HG03039 (cell line): ENCODE data around the gene MCMBP.
A peak's percentile ranks its signal among the peaks of the same experiment; 100 is the strongest.
"Not testable (repeated sequence)": the region's sequence is repeated elsewhere in the genome, so short reads cannot be mapped to it uniquely, and the experiment has no call there.

Source experiments
- ATAC-seq: cut with Tn5 transposase; IDR thresholded peaks from one replicate; pipeline ENCODE4 v1.9.1; 2021; ENCODE audit warnings: mild to moderate bottlenecking, moderate library complexity; ENCODE audit not compliant: unreplicated experiment

MCMBP gene, protein sequence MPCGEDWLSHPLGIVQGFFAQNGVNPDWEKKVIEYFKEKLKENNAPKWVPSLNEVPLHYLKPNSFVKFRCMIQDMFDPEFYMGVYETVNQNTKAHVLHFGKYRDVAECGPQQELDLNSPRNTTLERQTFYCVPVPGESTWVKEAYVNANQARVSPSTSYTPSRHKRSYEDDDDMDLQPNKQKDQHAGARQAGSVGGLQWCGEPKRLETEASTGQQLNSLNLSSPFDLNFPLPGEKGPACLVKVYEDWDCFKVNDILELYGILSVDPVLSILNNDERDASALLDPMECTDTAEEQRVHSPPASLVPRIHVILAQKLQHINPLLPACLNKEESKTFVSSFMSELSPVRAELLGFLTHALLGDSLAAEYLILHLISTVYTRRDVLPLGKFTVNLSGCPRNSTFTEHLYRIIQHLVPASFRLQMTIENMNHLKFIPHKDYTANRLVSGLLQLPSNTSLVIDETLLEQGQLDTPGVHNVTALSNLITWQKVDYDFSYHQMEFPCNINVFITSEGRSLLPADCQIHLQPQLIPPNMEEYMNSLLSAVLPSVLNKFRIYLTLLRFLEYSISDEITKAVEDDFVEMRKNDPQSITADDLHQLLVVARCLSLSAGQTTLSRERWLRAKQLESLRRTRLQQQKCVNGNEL

DNA sequence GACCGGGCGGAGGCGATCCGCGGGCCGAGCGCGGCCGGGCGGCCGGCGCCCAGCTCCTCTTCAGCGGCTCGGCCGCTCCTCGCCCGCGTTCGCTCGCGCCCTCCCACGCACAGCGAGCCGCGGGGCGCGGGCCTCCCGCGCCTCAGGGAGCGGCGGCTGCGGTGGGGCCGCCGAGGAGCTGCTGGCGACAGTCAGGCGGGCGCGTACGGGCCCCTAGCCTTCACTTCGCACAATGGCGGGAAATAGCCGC is at the start of gene MCMBP:
Gene MCMBP (minus strand): TSS at position 234 of the 250 bp plus-strand sequence. CDS start 259 bp downstream, outside the sequence.
- ATAC-seq = no peak

DNA sequence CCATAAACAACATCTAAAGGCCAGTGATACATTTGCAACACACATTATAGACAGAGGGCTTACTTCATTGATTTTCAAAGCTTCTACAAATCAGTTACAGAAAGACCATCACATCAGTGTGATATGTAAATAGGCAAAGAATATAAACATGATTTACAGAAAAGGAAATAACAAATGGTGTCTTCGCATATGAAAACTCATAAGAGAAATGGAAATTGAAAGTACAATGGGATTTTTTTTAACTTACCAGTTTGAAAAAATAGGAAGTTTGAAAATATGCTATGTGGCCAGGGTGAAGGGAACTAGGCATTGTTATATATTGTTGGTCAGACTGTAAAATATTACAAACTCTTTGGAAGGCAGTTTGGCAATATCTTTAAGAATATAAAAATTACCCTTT is 47.2 kb upstream of the MCMBP start:
- no peak for ATAC-seq

DNA sequence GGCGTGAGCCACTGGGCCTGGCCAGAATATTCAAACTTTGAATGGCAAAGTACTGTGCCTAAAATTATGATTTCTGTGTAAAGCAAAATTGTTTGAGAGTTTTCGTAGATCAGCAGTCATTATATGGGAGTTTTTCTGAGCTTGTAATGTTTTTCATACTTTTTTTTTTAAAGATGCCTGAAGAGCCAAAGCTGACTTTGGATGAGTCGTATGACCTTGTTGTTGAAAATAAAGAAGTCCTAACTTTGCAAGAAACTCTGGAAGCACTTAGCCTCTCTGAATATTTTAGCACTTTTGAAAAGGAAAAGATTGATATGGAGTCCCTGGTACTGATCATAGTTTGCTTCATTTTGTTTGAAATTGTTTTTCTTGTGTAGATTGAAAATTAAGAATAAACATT is 46.6 kb upstream of the MCMBP start:
- ATAC-seq = no peak

DNA sequence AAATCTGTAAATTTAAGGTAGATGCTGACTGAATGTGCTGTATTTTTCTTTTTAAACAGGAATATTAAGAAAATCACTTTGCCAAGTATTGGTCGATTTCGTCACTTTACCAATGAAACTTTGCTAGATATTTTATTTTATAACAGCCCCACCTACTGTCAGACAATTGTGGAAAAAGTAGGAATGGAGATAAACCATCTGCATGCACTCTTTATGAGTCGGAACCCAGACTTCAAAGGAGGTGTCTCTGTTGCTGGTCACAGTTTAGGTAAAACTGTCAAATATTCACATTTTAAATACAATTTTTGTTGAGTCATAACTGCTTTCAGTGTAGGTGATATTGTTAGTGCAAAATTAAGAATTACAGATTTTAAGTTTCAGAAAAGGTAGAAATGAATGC is 45.1 kb upstream of the MCMBP start:
- no peak for ATAC-seq

GRCh38 chr10:119910689-119911088 is 38.0 kb upstream of the MCMBP start:
- no peak for ATAC-seq

DNA sequence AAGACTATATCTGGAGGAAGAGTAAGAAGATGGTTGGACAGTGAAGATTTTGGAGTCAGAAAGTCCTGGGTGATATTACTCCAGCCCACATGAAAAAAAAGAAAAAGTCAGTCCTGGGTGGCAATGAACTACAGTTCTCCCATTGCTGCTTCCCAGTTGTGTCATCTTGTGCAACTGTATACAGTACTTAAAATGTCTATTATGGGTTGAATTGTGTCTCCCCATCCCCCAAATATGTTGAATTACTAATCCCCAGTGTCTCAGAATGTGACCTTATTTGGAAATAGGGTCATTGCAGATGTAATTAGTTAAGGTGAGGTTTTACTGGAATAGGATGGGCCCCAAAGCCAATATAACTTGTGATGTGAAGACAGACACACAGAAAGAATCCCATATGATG is 35.5 kb upstream of the MCMBP start:
- no peak for ATAC-seq

GRCh38 chr10:119907695-119908094 is 35.1 kb upstream of the MCMBP start:
- not testable (repeated sequence) for ATAC-seq

DNA sequence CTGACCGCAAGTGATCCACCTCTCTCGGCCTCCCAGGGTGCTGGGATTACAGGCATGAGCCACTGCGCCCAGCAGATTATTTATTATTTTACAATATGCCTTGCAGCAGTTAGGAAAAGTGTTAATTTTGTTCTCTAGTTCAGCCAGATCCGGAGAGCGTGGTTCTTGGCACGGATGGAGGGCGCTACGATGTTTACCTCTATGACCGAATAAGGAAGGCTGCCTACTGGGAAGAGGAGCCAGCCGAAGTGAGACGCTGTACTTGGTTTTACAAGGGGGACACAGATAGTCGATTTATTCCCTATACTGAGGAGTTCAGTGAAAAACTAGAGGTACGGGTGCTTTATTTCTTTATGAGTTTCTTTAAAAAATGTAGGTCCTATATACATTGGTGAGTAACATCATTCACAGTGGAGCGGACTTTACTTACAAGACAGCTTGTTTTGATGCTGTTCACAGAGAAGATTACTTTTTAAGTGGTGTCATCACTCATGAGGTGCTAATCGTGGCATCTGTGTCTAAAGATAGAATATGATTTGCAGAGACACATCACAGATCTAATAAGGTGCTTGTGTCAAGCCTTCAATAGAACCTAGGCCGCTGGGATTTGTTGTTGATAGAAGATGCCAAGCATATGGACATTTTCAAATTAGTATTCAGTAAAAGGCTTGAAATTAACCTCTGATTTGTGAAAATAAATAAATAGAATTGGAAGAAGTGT is 31.5 kb upstream of the MCMBP start:
- no peak for ATAC-seq

DNA sequence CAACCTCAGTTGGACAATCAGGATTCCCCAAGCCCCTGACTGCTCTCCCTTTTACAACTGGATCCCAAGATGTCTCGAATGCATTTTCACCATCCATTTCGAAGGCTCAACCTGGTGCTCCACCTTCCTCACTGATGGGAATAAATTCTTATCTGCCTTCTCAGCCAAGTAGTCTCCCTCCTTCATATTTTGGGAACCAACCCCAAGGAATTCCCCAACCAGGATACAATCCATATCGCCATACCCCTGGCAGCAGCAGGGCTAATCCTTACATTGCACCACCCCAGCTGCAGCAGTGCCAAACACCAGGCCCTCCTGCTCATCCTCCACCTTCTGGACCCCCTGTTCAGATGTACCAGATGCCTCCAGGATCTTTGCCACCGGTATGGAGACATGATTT is 25.9 kb upstream of the MCMBP start:
- ATAC-seq = no peak

DNA sequence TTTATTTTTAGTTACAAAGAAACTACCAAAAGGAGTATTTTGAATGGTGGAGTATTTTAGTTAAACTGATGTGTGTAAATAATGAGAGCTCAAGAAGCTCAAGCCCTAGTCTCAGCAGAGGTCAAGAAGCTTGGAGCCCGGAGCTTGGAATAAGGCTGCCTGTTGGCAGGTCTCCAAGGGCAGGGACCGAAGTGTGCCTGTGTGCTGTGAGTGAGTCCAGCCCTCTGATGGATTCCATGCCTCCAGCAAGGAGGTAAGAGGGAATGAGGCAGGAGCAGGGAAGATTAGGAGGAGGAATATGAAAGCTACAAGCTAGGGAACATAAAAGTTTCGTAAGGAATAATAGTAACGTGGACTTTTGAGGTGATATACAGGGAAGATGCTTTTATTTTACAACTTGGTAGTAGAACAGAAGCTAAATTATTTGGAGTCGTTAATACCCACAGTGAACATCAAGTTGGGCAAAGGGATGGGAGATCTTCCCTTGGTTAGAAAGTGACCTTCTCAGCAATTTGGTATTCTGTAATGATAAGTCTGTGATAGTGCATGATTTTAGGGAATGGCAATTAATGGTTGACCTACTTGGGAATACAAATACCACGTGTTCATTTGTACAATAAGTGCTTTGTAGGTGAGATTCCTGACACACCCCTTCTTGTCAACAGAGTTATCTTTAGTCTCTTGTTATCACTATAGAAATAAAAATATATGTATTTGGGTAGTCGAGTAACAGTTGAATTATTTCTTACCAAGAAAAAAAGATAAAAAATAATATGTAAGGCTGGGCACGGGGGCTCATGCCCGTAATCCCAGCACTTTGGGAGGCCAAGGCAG is 24.5 kb upstream of the MCMBP start:
- ATAC-seq = no peak

DNA sequence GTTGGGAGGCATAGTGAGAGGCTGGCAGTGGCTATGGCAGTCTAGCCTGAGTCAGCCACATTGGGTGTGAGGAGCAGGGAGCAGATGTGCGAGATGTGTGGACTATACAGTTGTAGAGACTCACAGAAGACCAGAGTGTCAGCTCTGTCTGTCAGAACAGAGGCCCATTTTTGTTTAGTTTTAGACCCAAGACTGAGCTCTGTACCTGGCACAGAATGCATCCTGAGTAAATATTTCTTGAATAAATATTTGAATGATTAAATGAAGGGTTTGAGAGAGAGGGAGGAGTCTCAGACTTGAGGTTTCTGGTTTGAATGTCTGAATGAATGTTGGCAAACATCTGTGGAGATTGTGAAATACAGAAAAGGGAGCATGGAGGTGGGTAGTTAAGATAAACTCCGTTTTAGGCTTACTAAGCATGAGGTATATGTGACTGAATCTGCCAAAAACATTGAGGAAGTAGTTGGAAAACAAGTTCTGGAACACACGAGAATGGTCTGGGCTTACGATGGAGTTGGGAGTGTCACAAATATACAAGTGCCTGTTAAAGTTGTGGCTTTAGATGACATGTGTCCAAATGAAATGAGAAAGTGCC is 23.5 kb upstream of the MCMBP start:
- ATAC-seq = no peak

DNA sequence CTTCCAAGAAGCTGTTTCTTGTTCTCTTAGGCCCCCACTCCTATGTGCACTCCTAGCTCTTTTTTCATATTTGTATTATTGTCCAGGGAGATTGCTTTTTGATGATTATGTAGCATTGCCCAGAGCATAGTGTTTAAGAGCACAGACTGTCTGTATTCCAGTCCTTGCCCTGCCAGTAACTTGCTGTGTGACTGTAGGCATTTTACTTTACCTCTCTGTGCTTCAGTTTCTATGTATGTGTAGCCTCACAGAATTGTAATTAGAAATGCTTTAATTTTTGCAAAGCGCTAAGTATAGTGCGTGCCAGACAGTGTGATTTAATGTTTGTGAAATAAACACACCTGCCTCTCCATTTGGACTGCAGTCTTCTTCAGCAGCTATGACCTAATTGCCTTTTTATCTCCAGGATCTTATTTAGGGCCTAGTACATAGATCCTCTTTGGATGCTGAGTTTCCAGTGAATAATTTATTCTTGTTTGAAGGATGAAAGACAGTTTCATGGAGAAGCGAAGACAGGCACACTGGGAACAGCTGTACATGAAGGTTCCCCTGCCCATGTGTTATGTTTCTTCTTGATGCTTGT is 21.3 kb upstream of the MCMBP start:
- no peak for ATAC-seq

DNA sequence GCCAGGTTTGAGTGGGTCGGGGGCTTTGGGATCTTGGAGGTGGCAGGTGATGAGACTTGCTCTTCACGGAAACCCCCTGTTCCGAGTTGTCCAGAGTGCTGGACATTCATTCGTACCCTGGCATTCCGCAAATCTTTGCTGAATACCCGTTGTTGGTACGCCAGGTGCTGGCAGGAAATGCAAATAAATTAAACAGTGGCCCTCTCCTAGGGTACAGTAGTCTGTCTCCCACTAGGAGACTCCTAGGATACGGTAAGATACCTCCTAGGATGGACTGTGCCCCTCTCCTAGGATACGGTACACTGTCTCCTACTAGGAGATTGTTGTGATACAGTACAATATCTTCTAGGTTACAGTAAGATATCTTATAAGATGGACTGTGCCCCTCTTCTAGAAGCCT is 20.4 kb upstream of the MCMBP start:
- no peak for ATAC-seq

DNA sequence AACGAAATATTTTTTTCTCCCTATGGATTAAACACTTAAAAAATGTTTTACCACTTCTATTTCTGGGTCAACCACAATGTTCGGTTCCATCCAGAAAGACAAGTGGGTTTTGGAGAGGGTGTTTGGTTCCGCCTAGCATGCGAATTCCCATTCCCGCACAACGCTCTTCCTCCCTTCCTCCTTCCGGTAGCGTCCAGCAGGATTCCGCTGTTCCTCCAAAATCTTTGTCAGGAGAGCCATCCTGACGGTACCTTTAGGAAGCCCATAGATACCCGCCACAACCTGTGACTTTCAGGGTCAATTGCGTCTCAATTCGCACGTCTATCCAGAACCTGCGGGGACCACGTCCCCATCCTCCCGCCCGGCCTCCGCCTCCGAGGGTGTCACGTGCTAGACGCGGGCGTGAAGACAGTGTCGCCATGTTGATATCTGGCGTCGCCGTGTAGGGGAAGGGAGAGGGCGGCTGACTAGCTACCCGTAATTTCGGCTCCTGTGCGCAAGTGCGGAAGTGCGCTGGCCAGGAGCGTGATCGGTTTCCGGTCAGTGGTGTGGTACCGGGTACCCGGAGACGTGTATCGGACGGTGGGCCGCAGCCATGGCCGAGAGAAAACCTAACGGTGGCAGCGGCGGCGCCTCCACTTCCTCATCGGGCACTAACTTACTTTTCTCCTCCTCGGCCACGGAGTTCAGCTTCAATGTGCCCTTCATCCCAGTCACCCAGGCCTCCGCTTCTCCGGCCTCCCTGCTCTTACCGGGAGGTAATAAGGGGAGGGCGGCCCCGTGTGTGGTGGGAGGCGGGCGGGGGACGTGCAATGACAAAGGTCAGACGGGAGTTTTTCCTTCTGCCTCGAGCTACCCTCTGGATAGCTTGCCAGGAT is 19.8 kb upstream of the MCMBP start, which contains the start of gene SEC23IP:
Gene SEC23IP (plus strand): TSS at position 543 of the 878 bp plus-strand sequence. CDS start 53 bp downstream, at position 596.
- peak; percentile 99 for ATAC-seq

DNA sequence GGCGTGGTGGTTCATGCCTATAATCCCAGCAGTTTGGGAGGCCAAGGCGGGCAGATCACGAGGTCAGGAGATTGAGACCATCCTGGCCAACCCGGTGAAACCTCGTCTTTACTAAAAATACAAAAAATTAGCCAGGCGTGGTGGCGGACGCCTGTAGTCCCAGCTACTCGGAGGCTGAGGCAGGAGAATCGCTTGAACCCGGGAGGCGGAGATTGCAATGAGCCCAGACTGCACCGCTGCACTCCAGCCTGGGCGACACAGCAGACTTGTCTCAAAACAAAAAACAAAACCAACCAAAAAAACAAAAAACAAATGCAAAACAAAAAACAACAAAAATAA is 19.2 kb upstream of the MCMBP start:
- not testable (repeated sequence) for ATAC-seq

DNA sequence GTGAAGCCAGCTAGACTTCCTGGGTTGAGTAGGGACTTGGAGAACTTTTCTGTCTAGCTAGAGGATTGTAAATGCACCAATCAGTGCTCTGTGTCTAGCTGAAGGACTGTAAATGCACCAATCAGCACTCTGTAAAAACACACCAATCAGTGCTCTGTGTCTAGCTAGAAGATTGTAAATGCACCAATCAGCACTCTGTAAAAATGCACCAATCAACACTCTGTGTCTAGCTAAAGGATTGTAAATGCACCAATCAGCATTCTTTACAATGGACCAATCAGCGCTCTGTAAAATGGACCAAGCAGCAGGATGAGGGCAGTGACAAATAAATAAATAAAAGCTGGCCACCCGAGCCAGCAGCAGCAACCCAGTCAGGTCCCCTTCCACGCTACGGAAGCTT is 17.7 kb upstream of the MCMBP start:
- not testable (repeated sequence) for ATAC-seq

GRCh38 chr10:119889201-119889600 is 16.6 kb upstream of the MCMBP start:
- not testable (repeated sequence) for ATAC-seq

DNA sequence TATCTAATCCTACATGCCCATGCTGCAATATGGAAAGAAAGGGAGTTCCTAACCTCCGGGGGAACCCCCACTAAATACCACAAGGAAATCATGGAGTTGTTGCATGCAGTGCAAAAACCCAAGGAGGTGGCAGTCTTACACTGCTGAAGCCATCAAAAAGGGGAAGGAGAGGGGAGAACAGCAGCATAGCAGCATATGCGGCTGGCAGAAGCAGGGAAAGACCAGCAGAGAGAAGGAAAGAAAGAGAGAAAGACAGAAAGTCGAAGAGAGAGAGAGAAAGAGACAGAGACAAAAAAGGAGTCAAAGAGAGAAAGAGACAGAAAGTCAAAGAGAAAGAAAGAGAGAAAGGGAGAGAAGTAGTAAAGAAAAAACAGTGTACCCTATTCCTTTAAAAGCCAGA is 16.1 kb upstream of the MCMBP start:
- ATAC-seq = not testable (repeated sequence)

GRCh38 chr10:119886070-119886469 is 13.4 kb upstream of the MCMBP start:
- not testable (repeated sequence) for ATAC-seq
